Kidney (tissue), 14 donors: Measurements from ENCODE around the gene PAXX. TPM values are rescaled to one million over a fixed set of nuclear protein-coding genes. Genes with fewer than 3 reads are reported as not detected.

ENCODE experiments used
- DNase-seq, 5 donors: peaks; one replicate each; pipeline ENCODE4 v3.0.0-alpha.2; 2013 to 2020
- FAIRE-seq: peaks from 2 replicates; lab custom pipeline; 2012; peaks lifted over from hg19 to GRCh38; lab: Jason Lieb, UNC
- H3K27ac ChIP-seq, 2 donors: one replicate each; pipeline ENCODE4 v1.7.0; 2013; ENCODE audit warnings: low read depth in 2 of 2, low read length in 2 of 2, inconsistent platforms in 1 of 2
- H3K27me3 ChIP-seq: one replicate; pipeline ENCODE4 v1.7.1; 2013; ENCODE audit warnings: low read length, inconsistent platforms; ENCODE audit not compliant: control insufficient read depth, insufficient read depth
- H3K36me3 ChIP-seq, 3 donors: one replicate each; pipeline versions ENCODE4 v1.7.0 to v1.7.1; 2013; ENCODE audit warnings: low read length in 3 of 3, control low read depth in 1 of 3, inconsistent platforms in 1 of 3; ENCODE audit not compliant: insufficient read depth in 3 of 3, control insufficient read depth in 2 of 3
- H3K4me1 ChIP-seq, 3 donors: one replicate each; pipeline versions ENCODE4 v1.7.0 to v1.7.1; 2013; ENCODE audit warnings: low read length in 3 of 3, inconsistent platforms in 1 of 3, low read depth in 1 of 3; ENCODE audit not compliant: control insufficient read depth in 2 of 3, insufficient read depth in 2 of 3
- H3K4me3 ChIP-seq, 3 donors: one replicate each; pipeline versions ENCODE4 v1.7.0 to v1.8.1; 2013; ENCODE audit warnings: low read length in 3 of 3, control low read depth in 1 of 3, inconsistent platforms in 1 of 3
- H3K9ac ChIP-seq, 3 donors: one replicate each; pipeline versions ENCODE4 v1.7.0 to v1.7.1; 2013; ENCODE audit warnings: low read length in 3 of 3, control low read depth in 1 of 3, inconsistent platforms in 1 of 3
- H3K9me3 ChIP-seq, 3 donors: one replicate each; pipeline versions ENCODE4 v1.7.0 to v1.7.1; 2013; ENCODE audit warnings: low read length in 3 of 3, control low read depth in 1 of 3, inconsistent platforms in 1 of 3; ENCODE audit not compliant: control insufficient read depth in 2 of 3, insufficient read depth in 1 of 3
- CTCF ChIP-seq: IDR thresholded peaks from 3 replicates; pipeline ENCODE4 v1.5.1; 2012; ENCODE audit warnings: mild to moderate bottlenecking, moderate library complexity, borderline replicate concordance; ENCODE audit not compliant: insufficient read depth; ENCODE audit errors: extremely low read depth
- intact Hi-C: fragments of 100-400 bp; cut with DNase I; formaldehyde crosslinking; loops from one replicate; pipeline ENCODE4 v1.11.1; 2022
- polyA plus RNA-seq: library from polyadenylated mRNA; stranded (reverse); fragments of 350-450 nt; fragmentation: Illumina TruSeq; extraction: RNeasy Lipid Tissue Mini Kit (QIAGEN cat#74804); gene quantifications from one replicate; pipeline ENCODE4 v1.2.3, GENCODE V29; 2014; ENCODE audit warnings: low read depth, low replicate concordance; ENCODE audit not compliant: insufficient read depth
- total RNA-seq: library from RNA; stranded (reverse); fragmentation: NEBNext Ultra II Directional; extraction: Animal tissue kit (Norgen Biotek cat#: 25700); gene quantifications from one replicate; pipeline ENCODE4 v1.2.1, GENCODE V29; 2021
- donor health status: control.
- donor health status: control.
- donor health status: control.
- donor health status: control.
- donor health status: control.
- donor health status: DM: yes; HTN: yes; CAD: no.
- donor health status: Normal renal cell carcinoma (clear cell type).

The PAXX gene
- total and polyA plus RNA-seq, 2 donors from 2014 or later: 54.2 to 80.9 TPM

- no peaks in the 10 kb centered on the region for H3K27me3 ChIP-seq
- no peak overlapping the region for H3K9ac ChIP-seq
- FAIRE-seq (no peak), DNase-seq (no peak)
- no peak overlapping the region for H3K27ac ChIP-seq
- H3K36me3 ChIP-seq: peaks cover 0 to 8% (median 0%) of the 10 kb centered on the region in 3 donors
- no peak overlapping the region for H3K4me3 ChIP-seq
- no peak for TF ChIP-seq CTCF
- intact Hi-C loops: no loop called here
- no peaks in the 10 kb centered on the region for H3K4me1 ChIP-seq
- H3K9me3 ChIP-seq: no peaks in the 10 kb centered on the region
These were observed 20.7 kb downstream of the PAXX start for GRCh38 chr9:137012694-137013570.

- Histone ChIP-seq H3K27me3 (no peaks in the 10 kb centered on the region), H3K36me3 (peaks cover 0 to 8% (median 0%) of the 10 kb centered on the region in 3 donors), H3K27ac (no peak overlapping the region), H3K4me1 (no peaks in the 10 kb centered on the region), H3K9me3 (no peaks in the 10 kb centered on the region), H3K4me3 (no peak overlapping the region), H3K9ac (no peak overlapping the region)
- TF ChIP-seq CTCF: no peak
- FAIRE-seq (no peak), DNase-seq (no peak)
- intact Hi-C loops: no loop called here
These were observed 21.3 kb downstream of the PAXX start for GRCh38 chr9:137013571-137013940.

GRCh38 chr9:137014166-137014565 lies 21.9 kb downstream of the PAXX start:
- no peaks in the 10 kb centered on the region for H3K4me1 ChIP-seq
- no peak overlapping the region for H3K4me3 ChIP-seq
- H3K9me3 ChIP-seq: no peaks in the 10 kb centered on the region
- no peak for DNase-seq
- no peak overlapping the region for H3K27ac ChIP-seq
- intact Hi-C loops: no loop called here
- peaks cover 0 to 8% (median 0%) of the 10 kb centered on the region in 3 donors for H3K36me3 ChIP-seq
- H3K27me3 ChIP-seq: no peaks in the 10 kb centered on the region
- TF ChIP-seq CTCF: no peak
- no peak overlapping the region for H3K9ac ChIP-seq
- FAIRE-seq: no peak
